Endometrium (tissue), 2 donors: ENCODE measurements around the gene CCDC102B.

Source experiments
- FAIRE-seq: peaks from 2 replicates; lab custom pipeline; 2012; peaks lifted over from hg19 to GRCh38; lab: Jason Lieb, UNC
- donor health status: control.
- donor health status: control.

Gene CCDC102B

DNA sequence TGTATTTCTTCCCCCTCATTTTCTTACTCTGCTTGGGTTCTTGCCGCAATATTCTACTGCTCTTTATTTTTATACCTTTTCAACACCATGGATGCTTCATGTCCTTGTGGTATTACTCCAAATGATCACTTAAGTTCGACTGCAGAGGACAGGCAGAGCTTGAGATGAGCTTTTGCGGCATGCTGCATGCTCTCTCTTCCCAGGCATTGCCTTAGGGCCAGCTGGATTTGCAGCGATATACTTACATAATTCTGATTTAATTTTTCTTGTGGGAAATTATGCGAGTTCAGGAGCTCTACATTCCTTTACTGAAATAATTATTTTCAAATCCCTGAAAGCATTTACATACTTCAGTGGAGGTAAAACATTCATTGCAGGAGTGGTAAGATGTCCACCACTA, 288.1 kb downstream of the CCDC102B start:
- no peak for FAIRE-seq

DNA sequence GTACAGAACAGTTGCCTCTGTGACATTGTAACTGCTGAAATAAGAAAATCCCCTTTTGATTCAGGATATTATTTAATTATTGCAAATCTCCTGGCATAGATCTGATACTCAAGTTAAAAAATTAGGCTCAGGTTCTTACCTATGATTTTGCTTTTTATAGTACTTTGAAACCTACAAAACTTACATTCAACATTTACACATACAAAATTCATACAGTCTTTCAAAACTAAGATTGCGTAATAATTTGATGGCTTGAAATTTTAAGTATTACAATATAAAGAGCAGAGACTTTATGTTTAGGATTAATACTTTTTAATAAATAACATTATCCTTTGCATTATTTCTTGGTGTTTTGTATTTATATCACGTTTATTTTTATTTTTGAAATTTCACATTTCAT, 291.1 kb downstream of the CCDC102B start:
- FAIRE-seq = no peak

DNA sequence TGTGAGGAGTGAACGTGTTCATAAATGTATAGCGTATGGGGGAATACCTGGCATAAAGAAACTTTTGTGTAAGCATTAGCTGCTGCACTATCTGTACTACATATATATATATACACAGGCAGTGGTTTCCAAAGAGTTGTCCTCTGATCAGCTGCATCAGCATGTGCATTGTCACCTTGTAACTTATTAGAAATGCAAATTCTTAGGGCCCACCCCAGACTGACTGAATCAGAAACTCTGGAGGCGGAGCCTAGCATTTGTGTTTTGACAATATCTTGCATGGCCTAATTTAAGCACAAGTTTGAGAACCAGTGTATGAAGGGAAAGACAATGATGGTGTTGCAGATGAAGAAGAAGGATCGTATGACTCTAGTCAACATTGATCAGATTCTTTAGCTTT, 299.5 kb downstream of the CCDC102B start:
- no peak for FAIRE-seq

DNA sequence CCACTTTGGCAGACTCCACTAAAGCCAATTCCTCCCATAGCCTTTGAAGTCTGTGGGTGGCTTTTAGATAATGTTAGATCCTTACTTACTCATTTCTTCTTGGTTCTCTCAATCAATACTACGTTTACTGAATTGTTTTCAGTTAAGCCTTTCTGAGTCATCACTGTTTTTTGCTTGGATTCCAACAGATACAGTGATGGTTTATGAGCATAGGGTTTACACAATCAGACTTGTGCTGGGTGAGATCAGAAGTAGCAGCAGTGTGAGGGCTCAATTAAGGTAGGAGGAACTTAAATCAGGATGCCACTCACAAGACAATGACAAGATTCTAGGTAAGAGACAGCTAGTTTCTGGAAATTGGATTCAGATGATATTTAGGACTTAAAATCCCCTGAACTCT, 305.1 kb downstream of the CCDC102B start:
- no peak for FAIRE-seq
